Heart left ventricle (tissue), 16 donors: ENCODE measurements around the gene CCDC191. TPM values are rescaled to one million over a fixed set of nuclear protein-coding genes. Genes with fewer than 3 reads are reported as not detected.
A peak's percentile ranks its signal among the peaks of the same experiment; 100 is the strongest.

Source experiments
- ATAC-seq, 4 donors: fragments of 200-7000 bp; cut with Tn5 transposase; one replicate each; pipeline ENCODE4 v1.9.1; 2020 to 2022; ENCODE audit warnings: moderate library complexity in 4 of 4, mild to moderate bottlenecking in 3 of 4, moderate number of reproducible peaks in 1 of 4
- DNase-seq, 5 donors: peaks; one replicate each; pipeline ENCODE4 v3.0.0-alpha.2; 2020
- H3K27ac ChIP-seq, 12 donors: fragments of 200-600 bp; sonication (generic) in 4 of 12; one replicate each; pipeline versions ENCODE4 v1.5.0 to v1.8.0; 2016 to 2022; ENCODE audit warnings: mild to moderate bottlenecking in 2 of 12
- H3K27me3 ChIP-seq, 9 donors: fragments of 200-600 bp; sonication (generic) in 2 of 9; one replicate each; pipeline versions ENCODE4 v1.5.1 to v1.8.0; 2016 to 2022; ENCODE audit warnings: mild to moderate bottlenecking in 3 of 9
- H3K36me3 ChIP-seq, 9 donors: fragments of 200-600 bp; sonication (generic) in 2 of 9; one replicate each; pipeline versions ENCODE4 v1.5.0 to v1.8.0; 2018 to 2022; ENCODE audit warnings: mild to moderate bottlenecking in 2 of 9
- H3K4me1 ChIP-seq, 12 donors: fragments of 200-600 bp; sonication (generic) in 4 of 12; one replicate each; pipeline versions ENCODE4 v1.5.0 to v1.8.0; 2016 to 2022; ENCODE audit warnings: mild to moderate bottlenecking in 3 of 12
- H3K4me3 ChIP-seq, 12 donors: fragments of 200-600 bp; sonication (generic) in 4 of 12; one replicate each; pipeline versions ENCODE4 v1.5.0 to v1.8.0; 2017 to 2022; ENCODE audit warnings: mild to moderate bottlenecking in 9 of 12, moderate library complexity in 4 of 12
- H3K9me3 ChIP-seq, 12 donors: fragments of 200-600 bp; sonication (generic) in 4 of 12; one replicate each; pipeline versions ENCODE4 v1.5.0 to v1.8.0; 2016 to 2022; ENCODE audit warnings: mild to moderate bottlenecking in 1 of 12
- CTCF ChIP-seq, 12 donors: fragments of 200-600 bp; sonication (generic) in 4 of 12; IDR thresholded peaks; one replicate each; pipeline versions ENCODE4 v1.5.0 to v1.8.0; 2018 to 2022; ENCODE audit warnings: antibody characterized with exemption in 12 of 12, mild to moderate bottlenecking in 5 of 12
- POLR2A ChIP-seq, 2 donors: fragments of 450-650 bp; IDR thresholded peaks; one replicate each; pipeline ENCODE4 v1.6.1; 2017; ENCODE audit warnings: antibody characterized with exemption in 2 of 2, mild to moderate bottlenecking in 2 of 2, moderate library complexity in 2 of 2
- WGBS, 4 donors: extraction: QIAGEN DNeasy Blood & Tissue Kit in 2 of 4; methylation state at CpG; one replicate each; pipeline versions ENCODE4 v1.1.5 to v1.1.7; 2013 to 2018; 5-methylcytosine and 5-hydroxymethylcytosine counted together
- intact Hi-C, 10 donors: fragments of 100-400 bp; cut with DNase I; formaldehyde crosslinking; loops; one replicate each; pipeline versions ENCODE4 v1.11.1 to v1.14.2; 2022
- polyA plus RNA-seq, 2 donors: library from polyadenylated mRNA; stranded (reverse); fragments of 200-250 nt; gene quantifications; one replicate each; pipeline ENCODE4 v1.2.3, GENCODE V29; 2013
- total RNA-seq, 9 donors: library from RNA; depleted of rRNA in 2 of 9; stranded (reverse); fragments of >200 nt in 2 of 9; fragmentation: NEBNext Ultra II Directional in 3 of 9; extraction: Animal tissue kit (Norgen Biotek cat#: 25700) in 3 of 9; gene quantifications; one replicate each; pipeline versions ENCODE4 v1.1.0 to v1.2.4, GENCODE V29; 2016 to 2023
- donor health status: ischemic (EF 13 %, LVEDD 7.1; RV severe dilation, severe dysfunction).
- donor health status: healthy with polysubstance abuse.
- donor health status: DM: no; HTN: yes; CAD: no.
- donor health status: DM: no; HTN: no; CAD: no.
- donor health status: ischemic (EF 25% LVEDD 6.9; RV normal size, moderate dysfunction).
- donor health status: ischemic (EF 25% LVEDD 5.7; RV mildly dilated, moderate dysfunction).
- donor health status: healthy.
- donor health status: DM: yes; HTN: yes; CAD: no.
- donor health status: ischemic (EF 35%, LVEDD 5.7; RV mildly dilated, moderate dysfunction).
- donor health status: nonischemic (EF 11% LVEDD 7.7; RV severe dilation, severe dysfunction).
- donor health status: DM: yes; HTN: yes; CAD: no.
- donor health status: PGD.
- donor health status: ischemic (EF 29% LVEDD 5.4; RV normal size, mild dysfunction).
- donor health status: nonischemic (EF 23%, LVEDD 6.1; RV moderate dilation, normal function).

CCDC191 gene
- total and polyA plus RNA-seq, 11 donors = 0.38 to 3.2 (median 1.0) TPM

DNA sequence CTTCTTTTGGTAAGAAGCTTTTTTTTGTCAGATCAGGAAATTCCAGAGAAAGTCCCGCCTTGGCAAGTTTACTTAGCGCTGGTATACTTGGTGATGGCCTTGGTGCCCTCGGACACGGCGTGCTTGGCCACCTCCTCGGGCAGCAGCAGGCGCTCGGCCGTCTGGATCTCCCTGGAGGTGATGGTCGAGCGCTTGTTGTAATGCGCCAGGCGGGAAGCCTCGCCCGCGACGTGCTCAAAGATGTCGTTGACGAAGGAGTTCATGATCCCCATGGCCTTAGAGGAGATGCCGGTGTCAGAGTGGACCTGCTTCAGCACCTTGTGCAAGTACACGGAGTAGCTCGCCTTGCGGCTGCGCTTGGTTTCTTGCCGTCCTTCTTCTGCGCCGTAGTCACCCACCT is 46.9 kb upstream of the CCDC191 start:
- WGBS, 4 donors = 87 to 94% (median 93%) methylated on average over 27 of the region's 27 CpGs
- no peaks in the 10 kb centered on the region for H3K36me3 ChIP-seq
- H3K27me3 ChIP-seq = no peaks in the 10 kb centered on the region
- no peaks in the 10 kb centered on the region for H3K9me3 ChIP-seq
- TF ChIP-seq POLR2A (IDR thresholded peaks at IDR 0.05) = no peak
- TF ChIP-seq CTCF (IDR thresholded peaks at IDR 0.05) = no peak
- H3K4me1 ChIP-seq = no peaks in the 10 kb centered on the region
- H3K4me3 ChIP-seq = no peak overlapping the region
- H3K27ac ChIP-seq = no peak overlapping the region
- intact Hi-C loops = no loop called here
- DNase-seq = no peak
- no peak for ATAC-seq

- intact Hi-C loops = no loop called here
- Histone ChIP-seq H3K4me1 (no peaks in the 10 kb centered on the region), H3K9me3 (no peaks in the 10 kb centered on the region), H3K4me3 (no peak overlapping the region), H3K27me3 (no peaks in the 10 kb centered on the region), H3K36me3 (no peaks in the 10 kb centered on the region), H3K27ac (no peak overlapping the region)
- ATAC-seq = no peak
- DNase-seq = no peak
- no peak for TF ChIP-seq POLR2A (IDR thresholded peaks at IDR 0.05)
- no peak for TF ChIP-seq CTCF (IDR thresholded peaks at IDR 0.05)
- WGBS, 4 donors = 35 to 46% (median 35%) methylated on average over 1 of the region's 1 CpG
Observed at GRCh38 chr3:114101101-114101500, 44.8 kb upstream of the CCDC191 start.

GRCh38 chr3:114095796-114096195 is 39.5 kb upstream of the CCDC191 start:
- Histone ChIP-seq H3K9me3 (no peaks in the 10 kb centered on the region), H3K4me1 (peaks cover 0 to 19% (median 6%) of the 10 kb centered on the region in 12 donors), H3K4me3 (no peak overlapping the region), H3K27ac (no peak overlapping the region), H3K27me3 (no peaks in the 10 kb centered on the region), H3K36me3 (no peaks in the 10 kb centered on the region)
- WGBS, 4 donors = 66 to 69% (median 67%) methylated on average over 3 of the region's 3 CpGs
- DNase-seq (no peak), ATAC-seq (no peak)
- TF ChIP-seq CTCF (IDR thresholded peaks at IDR 0.05) (no peak), POLR2A (IDR thresholded peaks at IDR 0.05) (no peak)
- intact Hi-C loops = no loop called here

GRCh38 chr3:114093596-114093995 is 37.3 kb upstream of the CCDC191 start:
- 55 to 58% (median 56%) methylated on average over 2 of the region's 2 CpGs for WGBS, 4 donors
- TF ChIP-seq POLR2A (IDR thresholded peaks at IDR 0.05) (no peak), CTCF (IDR thresholded peaks at IDR 0.05) (no peak)
- intact Hi-C loops = no loop called here
- DNase-seq (peak in 4 of 5 donors; percentile 22 to 30 (median 29)), ATAC-seq (no peak)
- no peak overlapping the region for H3K4me3 ChIP-seq
- H3K9me3 ChIP-seq = no peaks in the 10 kb centered on the region
- H3K27ac ChIP-seq = no peak overlapping the region
- peaks cover 0 to 19% (median 6%) of the 10 kb centered on the region in 12 donors for H3K4me1 ChIP-seq
- H3K36me3 ChIP-seq = no peaks in the 10 kb centered on the region
- no peaks in the 10 kb centered on the region for H3K27me3 ChIP-seq
